Adrenal gland (tissue), 5 donors: ENCODE data around the gene ENG.

ENCODE experiments used
- POLR2A ChIP-seq, 2 donors: fragments of 450-650 bp; IDR thresholded peaks; one replicate each; pipeline ENCODE4 v1.6.1; 2017; ENCODE audit warnings: antibody characterized with exemption in 2 of 2, mild to moderate bottlenecking in 2 of 2, moderate library complexity in 1 of 2
- TF ChIP-seq, protein P1 (sequence below), 6 experiments: fragments of 450-650 bp in 4 of 6; fragments of 200-600 bp in 2 of 6; sonication (generic) in 1 of 6; IDR thresholded peaks; 1 replicate in 5 of 6; 2 replicates in 1 of 6; pipeline versions ENCODE4 v1.5.1 to v1.8.0; 2016 to 2021; ENCODE audit warnings: antibody characterized with exemption in 6 of 6, mild to moderate bottlenecking in 2 of 6, moderate library complexity in 1 of 6
- donor health status: DM: no; HTN: no; CAD: no.

DNA sequence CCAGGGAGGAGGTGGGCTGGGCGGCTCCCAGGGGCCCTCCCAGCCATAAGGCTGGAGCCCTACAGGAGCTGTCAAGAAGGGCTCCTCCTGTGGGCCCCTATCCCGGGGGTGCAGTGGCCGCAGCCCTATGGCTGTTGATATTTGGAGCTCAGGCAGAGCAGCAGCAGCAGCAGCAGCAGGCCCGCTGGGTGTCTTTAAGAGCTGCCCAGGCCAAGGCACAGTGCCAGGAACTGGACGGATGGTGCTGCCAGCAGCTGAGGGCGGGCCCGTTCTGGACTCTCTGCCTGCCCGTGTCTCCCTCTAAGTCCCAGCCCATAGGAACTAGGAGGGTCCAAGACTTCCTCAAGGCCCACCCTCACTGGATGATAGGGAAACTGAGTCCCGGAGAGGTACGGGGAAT is 19.4 kb upstream of the ENG start:
- TF ChIP-seq, protein P1, sequence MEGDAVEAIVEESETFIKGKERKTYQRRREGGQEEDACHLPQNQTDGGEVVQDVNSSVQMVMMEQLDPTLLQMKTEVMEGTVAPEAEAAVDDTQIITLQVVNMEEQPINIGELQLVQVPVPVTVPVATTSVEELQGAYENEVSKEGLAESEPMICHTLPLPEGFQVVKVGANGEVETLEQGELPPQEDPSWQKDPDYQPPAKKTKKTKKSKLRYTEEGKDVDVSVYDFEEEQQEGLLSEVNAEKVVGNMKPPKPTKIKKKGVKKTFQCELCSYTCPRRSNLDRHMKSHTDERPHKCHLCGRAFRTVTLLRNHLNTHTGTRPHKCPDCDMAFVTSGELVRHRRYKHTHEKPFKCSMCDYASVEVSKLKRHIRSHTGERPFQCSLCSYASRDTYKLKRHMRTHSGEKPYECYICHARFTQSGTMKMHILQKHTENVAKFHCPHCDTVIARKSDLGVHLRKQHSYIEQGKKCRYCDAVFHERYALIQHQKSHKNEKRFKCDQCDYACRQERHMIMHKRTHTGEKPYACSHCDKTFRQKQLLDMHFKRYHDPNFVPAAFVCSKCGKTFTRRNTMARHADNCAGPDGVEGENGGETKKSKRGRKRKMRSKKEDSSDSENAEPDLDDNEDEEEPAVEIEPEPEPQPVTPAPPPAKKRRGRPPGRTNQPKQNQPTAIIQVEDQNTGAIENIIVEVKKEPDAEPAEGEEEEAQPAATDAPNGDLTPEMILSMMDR (IDR thresholded peaks at IDR 0.05), result no peak
- TF ChIP-seq POLR2A (IDR thresholded peaks at IDR 0.05), result no peak
